Stimulated activated CD4-positive, alpha-beta T cell treated with anti-CD3 and anti-CD28 coated beads, Interleukin-4, amount 100 ng/mL, for 4 hours (primary cell): ENCODE results near the gene ADCY2.

Source experiments
- DNase-seq, 2 experiments: peaks; one replicate each; pipeline ENCODE4 v3.0.0-alpha.2; 2020

ADCY2 gene

DNA sequence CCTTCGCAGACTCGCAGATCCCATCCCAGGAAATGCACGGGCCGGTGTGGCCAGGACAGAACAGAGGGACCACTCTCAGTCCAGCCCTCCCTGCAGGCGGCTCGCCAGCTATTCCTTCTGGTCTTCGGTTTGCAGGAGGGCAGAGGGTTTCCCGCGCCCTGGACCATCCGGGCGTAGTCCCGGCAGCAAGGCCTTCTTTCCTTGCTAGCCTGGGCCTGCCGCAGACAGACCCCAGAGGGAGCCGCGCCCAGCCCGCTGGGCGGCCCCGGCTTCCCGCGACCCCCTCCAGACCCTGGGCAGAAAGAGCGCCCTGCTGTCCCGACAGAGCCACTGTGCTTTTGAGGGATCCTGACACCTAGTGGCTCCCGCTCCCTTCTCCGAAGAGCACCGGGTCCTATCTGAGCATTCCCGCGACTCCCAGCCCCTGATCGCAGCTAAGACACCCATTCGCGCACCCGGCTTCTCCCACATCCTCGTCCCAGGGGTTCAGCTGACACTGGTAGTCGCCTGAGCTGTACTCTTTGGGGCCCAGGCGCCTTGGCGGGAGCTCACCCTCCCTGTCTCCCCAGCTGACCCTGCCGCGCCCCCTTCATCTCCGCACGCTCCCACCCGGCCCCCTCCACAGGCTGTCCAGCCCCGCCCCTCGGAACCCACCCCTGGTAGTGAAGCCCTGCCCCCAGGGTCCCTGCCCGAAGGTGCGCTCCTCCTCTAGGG is 453.9 kb downstream of the ADCY2 start:
- DNase-seq = no peak

DNA sequence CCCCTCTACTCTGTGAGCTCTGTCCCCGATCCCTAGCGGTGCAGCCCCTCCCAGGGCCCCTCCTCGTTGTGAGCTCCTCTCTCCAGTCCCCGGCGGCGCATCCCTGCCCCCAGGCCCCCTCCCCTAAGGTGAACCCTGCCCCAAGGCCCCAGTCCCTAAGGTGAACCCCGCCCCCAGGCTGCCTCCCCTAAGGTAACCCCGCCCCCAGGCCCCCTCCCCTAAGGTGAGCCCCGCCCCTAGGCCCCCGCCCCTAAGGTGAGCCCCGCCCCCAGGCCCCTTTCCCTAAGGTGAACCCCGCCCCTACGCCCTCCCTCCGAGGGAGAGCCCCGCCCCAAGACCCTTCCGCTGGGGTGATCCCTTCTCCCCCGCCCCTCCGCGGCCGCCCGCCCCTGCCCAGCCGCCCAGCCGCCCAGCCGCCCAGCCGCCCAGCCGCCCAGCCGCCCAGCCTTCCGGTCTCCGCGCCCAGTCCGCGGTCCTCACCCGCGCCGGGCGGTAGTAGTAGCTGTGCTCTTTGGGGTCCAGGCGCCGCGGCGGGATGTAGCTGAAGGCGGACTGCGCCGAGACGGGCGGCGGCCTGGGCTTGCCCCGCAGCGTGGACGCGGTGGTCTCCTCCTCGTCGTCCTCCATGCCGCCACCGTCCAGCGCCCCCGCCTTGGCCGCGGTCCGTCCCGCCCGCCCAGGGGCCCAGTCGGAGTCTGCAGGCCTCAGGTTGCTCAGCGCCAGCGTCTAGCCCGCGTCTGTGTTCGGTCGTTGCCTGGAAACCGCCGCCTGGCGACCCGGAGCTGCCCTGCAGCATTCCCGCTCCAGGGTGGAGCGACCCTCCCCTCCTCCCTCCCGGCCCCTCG is 454.7 kb downstream of the ADCY2 start, which contains the start of gene CFAP90:
Gene CFAP90, minus strand, starts transcription at position 739 of the 845 bp plus-strand sequence. Its CDS starts 112 bp downstream, at position 627.
- peak; percentile 21 to 34 for DNase-seq

DNA sequence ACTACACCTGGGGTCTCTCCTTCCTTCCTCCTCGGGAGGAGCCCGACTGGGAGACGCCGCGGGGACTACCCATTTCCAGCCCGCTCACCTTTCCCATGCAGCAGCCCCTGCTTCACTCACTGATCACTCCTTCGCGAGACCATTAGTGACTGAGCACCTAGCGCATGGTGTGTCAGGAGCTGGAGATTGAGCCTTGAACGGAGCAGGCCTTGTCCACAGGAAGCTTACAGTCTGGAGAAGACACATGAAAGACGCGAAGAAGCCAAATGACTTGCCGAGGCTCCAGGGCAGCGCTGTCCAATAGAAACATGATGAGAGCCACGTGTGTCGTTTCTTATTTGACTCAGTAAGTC is 455.3 kb downstream of the ADCY2 start:
- no peak for DNase-seq

DNA sequence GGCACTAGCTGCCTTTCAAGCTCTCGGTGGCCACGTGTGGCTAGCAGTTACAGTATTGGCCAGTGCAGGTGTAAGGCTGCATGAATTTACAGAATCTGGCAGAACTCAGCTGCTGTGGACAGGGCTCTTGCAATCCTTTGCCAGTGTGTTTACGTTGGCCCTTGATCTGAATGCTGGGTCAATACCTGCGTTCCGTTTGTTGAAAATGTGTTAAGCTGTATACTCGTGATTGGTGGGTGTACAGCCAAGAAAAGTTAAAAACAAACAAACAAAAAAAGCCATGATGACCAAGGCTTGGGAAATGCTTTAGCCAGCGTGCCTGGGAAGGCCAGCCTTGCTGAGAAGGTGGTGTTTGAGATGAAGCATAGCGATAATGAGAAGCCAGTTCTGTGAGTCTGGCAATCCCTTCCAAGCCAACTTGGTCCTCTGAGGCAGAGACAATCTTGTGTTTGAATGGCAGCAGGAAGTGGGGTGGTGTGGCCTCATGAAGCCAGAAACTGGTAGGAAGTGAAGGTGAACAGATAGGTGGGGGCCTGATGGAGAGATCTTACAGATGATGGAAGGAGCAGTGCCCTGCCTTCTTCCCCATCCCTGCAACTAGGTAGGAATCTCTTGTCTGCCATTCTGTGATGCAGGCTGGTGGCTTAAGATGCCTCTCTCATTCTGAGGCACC is 455.8 kb downstream of the ADCY2 start:
- DNase-seq = no peak

DNA sequence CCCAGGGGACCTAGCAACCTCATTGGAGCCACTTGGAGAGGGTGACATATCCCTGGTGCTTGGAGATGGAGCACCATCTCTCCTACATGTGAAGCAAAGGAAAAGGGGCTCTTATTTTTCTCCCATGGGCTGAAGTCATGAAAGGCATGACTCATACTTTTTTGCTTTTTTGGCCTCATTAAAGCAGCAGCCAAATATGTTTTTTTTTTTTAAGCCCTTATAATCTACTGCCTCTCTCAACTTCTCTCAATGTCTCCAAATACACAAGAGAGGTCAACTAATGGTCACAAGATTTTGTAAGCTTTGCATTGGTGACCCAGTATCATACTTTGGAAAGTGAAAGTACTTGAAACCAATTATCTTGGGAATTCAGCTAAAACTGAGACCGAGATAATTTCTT is 456.6 kb downstream of the ADCY2 start:
- no peak for DNase-seq

DNA sequence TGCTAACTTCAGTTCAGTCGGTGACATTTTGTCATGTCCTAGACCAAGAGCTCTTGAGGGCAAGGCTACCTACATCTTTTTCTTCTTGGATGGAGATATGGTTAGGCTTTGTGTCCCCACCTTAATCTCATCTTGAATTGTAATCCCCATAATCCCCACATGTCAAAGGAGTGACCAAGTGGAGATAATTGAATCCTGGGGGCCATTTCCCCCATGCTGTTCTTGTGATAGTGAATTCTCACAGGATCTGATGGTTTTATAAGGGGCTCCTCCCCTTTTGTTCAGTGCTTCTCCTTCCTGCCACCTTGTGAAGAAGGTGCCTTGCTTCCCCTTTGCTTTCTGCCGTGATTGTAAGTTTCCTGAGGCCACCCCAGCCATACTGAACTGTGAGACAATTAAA is 457.1 kb downstream of the ADCY2 start:
- no peak for DNase-seq

DNA sequence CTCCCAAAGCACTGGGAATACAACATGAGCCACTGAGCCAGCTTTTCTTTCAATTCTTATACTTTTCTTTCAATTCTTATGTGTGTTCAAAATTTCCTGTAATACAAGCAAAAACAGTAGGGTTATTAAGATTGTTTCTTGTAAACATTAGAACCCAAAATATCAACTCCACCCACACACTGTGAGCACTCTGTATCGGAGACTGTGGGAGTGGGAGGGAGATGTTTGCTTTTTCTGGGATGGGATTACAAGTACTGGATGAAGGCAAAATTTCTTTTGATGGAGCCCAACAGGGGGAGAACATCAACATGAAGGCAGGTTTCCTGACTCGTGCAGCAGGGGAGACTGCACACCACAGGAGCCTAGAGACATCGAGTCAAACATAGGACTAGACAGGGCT is 459.7 kb downstream of the ADCY2 start:
- DNase-seq = no peak

DNA sequence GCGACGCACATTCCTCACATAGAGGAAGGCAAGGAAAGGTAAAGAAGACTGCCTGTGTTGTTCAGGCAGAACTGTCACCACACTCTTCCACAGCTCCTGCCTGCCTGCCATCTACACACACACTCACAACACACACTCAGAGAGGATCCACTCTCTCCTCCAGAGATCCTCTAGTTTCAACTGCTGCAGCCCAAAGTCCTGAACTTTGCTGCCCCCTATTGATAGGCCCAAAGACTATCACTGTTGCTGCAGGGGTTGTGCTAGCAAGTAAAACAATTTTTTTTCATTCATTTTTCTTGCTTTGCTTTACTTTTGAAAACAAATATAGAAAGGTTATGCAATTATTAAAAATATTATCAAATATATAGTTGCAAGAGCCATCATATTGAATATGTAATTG is 460.9 kb downstream of the ADCY2 start:
- DNase-seq = peak in 1 of 2 experiments; percentile 24

DNA sequence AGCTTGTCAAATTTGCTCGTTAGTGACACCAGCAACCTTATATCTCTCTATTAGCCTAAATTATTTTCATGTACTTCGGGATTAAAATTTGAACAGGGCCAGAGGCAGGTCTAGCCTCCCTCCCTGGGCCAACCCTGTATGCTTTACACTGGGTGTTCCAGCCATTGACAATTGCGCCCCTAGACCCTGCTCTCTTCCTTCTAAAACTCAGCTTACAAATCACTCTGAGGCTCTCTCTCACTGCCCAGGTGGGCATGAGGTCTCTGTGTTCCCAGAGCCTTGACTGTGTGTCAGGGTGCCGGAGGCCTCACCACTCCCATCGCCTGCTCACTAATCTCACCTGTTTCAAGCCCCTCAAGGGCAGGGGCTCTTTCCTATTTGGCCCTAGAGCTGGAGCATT is 461.4 kb downstream of the ADCY2 start:
- no peak for DNase-seq

DNA sequence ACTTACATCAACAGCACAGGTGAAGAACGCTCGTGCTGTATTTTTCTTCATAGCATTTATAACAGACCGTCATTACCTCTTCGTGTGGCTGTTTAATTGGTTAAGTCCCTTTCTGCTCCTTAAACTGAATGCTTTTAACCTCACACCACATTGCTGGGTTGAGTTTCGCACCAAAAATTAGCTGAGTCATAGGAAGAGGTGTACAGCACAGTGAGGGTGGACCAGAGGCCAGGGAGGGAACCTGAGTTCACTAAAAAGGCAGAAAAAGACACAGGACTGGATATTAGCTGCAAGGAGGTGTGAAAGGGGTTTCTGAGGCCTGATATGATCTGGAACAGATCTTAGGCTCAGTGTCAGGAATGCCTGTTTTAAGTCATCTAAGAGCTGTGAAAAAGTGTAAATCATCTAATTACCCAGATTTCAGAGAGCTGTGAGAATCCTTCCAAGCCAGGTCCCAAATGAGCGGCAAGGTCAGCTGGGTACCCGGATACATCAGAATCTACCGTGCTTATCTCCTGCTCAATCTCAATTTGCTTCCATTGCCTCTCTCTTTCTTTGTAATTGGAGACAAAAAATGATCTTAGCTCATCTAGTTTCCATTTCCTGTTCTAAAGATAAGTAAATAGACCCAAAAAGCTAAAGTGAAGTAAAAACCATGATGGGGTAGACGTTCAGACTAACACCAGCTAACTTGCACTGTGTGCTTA is 462.1 kb downstream of the ADCY2 start:
- DNase-seq = no peak

DNA sequence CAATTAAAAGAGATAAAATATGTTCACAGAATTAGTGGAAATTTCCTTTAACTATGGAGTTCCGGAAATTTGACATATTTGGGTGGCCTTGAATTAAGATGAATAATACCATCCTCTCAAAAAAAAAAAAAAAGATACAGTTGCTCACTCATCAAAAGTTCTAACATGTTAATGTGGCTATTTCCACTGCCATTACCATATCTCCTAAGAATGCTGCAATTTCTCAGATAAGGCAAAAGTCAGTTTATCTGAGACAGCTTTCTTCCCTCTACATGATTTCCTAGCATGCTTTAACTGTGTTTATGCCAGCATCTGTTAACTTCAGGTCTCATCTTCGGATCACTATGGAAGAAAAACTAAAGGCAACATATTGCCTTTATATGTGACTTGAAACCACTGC is 470.3 kb downstream of the ADCY2 start:
- DNase-seq = no peak

DNA sequence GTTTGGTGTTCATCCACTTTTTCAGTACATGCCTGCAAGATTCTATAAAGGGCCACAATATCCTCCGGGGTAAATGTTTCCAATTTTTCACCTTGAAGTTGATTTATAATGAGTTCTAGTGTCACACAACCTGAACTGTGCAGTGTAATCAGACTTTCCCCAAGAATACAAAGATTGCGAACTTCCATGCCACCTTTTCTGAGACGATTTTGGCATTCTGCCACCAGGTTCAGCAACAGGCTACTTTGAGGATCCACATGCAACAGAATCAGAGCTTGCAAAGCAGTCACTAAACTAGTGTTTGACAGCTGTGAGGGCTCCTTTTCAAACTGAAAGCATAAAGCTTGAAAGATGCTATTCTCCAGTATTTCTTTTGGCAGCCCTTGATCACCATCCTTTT is 471.3 kb downstream of the ADCY2 start:
- DNase-seq = no peak

DNA sequence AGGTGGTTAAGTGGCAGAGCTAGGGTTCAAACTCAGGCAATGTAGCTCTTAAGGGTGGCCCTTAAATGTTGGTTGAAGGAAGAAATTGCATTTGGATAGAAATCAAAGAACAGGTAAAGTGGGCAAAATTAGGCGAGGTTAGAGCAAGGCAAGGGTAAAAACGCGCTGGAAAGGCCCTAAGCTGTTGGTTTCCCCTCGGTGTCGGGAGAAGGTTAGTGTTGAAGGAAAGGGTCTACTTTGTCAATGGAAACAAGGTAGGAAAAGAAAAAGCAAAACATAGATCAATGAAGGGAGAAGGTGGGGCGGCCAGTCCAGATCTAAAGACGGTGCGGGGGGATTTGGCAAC is 472.5 kb downstream of the ADCY2 start:
- DNase-seq = no peak

DNA sequence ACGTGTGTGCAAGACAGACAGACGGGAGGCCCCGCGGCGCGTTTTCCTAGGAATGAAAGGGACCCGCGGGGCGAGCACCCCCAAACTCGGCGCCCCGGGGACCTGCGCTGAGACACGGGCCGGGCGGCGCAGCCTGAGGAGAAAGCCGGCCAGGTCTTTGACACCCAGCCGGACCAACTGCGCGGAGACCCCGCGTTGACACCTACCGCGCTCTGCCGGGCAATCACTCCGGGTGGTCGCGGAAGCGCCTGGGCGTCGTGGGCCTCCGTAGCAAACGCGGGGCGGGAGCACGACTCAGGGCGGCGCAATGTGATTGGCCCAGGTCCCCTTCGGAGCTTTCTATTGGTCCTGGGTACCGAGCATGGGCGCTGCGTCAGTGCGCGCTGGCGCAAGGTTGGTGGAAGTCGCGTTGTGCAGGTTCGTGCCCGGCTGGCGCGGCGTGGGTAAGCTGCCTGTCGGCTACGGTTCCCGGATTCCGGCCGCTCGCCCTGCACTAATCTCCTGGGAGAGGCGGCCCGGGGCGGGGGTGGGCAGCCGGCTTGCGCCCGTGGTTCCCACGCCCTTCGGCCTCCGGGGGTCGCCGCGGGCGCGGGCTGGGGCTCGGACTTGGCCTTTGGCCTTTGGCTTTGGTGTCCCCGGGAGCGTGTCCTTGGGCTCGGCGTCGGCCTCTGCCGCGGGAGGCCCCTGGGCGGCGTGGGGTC is 473.0 kb downstream of the ADCY2 start, which contains the start of the genes FASTKD3 and MTRR:
Gene FASTKD3, minus strand, starts transcription at position 259 of the 701 bp plus-strand sequence. CDS start 948 bp downstream, outside the sequence.
Gene MTRR, plus strand, starts transcription at position 376 of the 701 bp plus-strand sequence. CDS start 1,647 bp downstream, outside the sequence.
- peak; percentile 85 to 88 for DNase-seq

DNA sequence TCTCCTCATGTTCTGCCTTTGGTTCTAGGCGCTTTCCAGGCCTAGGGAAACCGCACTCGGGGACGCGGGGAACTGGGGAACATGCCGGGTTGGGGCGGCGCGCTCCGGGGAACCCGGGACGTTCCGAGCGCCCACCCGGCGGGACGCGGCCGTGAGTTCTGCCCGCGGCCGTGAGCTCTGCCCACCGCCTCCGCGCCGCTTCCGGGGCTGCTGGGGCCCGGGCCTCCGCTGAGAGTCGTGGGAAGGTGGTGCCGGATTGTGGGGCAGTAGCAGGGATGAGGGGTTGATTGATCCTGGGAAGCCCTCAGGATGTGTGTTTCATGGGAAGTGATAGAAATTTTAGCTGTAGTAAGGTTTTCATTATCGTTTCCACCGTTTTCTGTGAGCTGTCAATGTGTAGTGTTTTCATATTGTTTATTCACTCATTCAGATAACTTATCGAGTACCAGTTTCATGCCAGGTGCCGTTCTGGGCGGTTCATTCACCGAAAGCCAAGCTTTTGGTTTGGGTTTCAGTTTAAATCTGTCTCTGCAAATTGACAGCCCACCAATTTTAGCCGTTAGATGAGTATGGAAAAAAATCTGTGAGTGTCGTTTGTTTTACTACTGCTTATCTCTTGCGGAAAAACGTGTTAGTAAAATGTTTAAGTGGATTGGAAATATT is 473.7 kb downstream of the ADCY2 start:
- peak in 1 of 2 experiments; percentile 33 for DNase-seq

DNA sequence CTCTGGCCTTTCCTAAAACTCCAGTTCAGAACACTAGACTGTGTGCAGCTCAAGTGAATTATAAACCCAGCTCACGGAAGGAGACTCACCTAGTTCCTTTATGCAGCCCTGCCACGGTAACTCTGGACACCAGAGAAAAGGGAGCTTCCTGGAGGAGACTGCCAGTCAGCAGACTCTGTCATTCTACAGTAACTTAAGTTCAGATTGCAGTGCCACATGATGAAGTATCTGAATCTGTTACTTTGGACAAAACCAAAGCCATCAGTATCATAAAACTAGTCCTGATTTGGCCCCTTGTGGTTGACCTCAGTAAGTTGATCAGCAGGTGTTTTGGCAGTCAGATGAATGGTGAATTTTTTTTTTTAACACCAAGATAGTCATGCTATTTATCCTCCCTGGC is 475.7 kb downstream of the ADCY2 start:
- DNase-seq = no peak

DNA sequence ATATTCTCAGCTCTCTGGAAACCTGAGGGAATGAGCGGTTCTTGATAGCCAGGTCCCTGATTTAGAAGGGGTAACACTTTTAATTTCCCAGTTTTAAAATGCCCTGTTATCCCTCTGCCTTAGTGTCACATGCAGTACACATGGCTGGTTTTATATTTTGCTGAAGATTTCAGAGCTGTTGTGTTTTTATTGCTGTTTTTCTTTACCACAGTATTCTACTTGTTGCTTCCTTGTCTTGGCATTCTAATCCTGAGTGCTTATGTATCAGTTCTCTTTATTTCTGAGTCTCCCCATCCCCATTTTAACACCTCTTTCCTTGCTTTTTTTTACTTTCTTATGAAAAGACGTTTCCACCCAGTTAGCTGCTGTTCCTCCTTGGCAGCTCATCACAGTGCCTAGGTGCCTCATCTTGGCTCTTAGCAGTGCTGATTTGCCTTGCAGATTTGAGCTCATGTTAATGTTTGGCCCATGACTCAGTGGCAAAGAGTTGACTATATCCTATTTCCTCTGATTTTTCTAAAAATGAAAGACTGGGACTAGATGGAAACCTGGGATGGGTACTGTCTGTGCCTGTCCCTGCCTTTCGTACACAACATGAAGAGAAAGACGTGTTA is 476.7 kb downstream of the ADCY2 start:
- no peak for DNase-seq

DNA sequence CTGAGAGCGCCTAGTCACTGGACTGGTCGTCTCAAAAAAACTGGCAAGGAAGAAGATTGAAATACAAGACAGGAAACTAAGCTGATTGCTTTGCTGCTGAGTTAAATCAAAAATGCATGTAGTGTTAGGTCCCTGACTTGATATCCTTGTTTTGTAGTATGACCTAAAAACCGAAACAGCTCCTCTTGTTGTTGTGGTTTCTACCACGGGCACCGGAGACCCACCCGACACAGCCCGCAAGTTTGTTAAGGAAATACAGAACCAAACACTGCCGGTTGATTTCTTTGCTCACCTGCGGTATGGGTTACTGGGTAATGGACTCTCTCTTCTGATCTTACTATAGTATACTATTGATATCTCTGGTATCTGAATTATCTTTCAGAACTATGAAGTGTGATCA is 477.3 kb downstream of the ADCY2 start:
- DNase-seq = no peak

DNA sequence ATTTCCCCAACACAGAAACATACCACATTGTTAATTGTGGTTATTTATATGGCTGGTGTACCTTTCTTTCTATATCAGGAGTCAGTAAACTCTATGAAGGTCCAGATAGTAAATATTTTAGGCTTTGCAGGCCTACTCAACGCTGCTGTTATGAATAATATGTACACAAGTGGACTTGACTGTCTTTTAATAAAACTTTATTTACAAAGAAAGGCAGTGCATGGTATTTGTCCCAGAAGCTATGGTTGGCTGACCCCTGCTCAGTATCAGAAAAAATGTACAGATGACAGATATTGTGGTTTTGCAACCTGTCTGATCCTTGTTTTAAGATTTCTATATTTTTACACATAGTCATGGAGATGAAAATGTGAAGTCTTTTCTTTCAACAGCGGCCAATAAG is 478.7 kb downstream of the ADCY2 start:
- DNase-seq = no peak

DNA sequence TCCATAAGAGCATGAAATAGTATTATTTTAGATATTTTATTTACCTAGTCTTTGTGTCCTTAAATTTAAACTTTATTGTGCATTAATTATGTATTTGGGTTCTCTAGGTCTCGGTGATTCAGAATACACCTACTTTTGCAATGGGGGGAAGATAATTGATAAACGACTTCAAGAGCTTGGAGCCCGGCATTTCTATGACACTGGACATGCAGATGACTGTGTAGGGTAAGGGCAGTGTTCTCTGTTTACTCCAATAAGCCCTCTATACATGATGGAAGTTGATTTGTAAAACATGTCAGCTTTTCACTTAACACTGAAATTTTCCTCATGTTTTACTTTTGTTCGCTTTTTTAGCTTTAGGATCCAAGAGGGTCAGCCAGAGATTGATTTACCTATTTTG is 479.2 kb downstream of the ADCY2 start:
- no peak for DNase-seq

DNA sequence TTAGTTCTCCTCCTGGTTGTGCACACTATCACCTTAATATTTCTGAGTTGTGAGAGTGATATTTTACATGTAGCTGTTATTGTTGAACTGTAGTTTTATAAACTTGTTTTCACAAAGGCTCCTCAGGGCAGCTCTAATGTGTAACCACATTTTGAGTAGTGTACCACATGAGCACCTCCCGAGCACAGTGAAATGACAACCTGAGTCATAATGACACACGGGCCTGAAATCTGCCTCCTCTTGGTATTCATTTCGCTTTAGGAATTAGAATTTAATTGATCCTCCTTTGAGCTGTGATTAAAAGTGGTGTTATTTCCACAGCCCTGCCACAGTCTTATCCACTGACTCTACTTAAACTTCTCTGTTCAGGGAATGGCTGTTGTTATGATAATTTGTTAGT is 480.9 kb downstream of the ADCY2 start:
- no peak for DNase-seq
